Neural progenitor cell (in vitro differentiated cells): ENCODE measurements around the gene FARS2.

Experiments used
- CTCF ChIP-seq: fragments of 200-600 bp; sonication (generic); IDR thresholded peaks from 2 replicates; pipeline ENCODE4 v1.5.1; 2017; ENCODE audit warnings: antibody characterized with exemption, mild to moderate bottlenecking
- EZH2 ChIP-seq: fragments of 200-600 bp; sonication (generic); IDR thresholded peaks from 2 replicates; pipeline ENCODE4 v1.6.1; 2017; ENCODE audit warnings: antibody characterized with exemption, mild to moderate bottlenecking, moderate library complexity
- EZH2phosphoT487 ChIP-seq: fragments of 200-600 bp; sonication (generic); IDR thresholded peaks from 2 replicates; pipeline ENCODE4 v1.6.1; 2017; ENCODE audit warnings: antibody characterized with exemption

GRCh38 chr6:5811997-5812396, 550.7 kb downstream of the FARS2 start:
- no peak for TF ChIP-seq CTCF
- no peak for TF ChIP-seq EZH2phosphoT487
- TF ChIP-seq EZH2, result no peak
